HepG2 (cell line): ENCODE measurements around the gene ACP7. TPM values are rescaled to one million over a fixed set of nuclear protein-coding genes. Genes with fewer than 3 reads are reported as not detected.

Source experiments
- ATAC-seq: fragments of 200-7000 bp; cut with Tn5 transposase; 3 replicates; pipeline ENCODE4 v1.9.1; 2020; ENCODE audit warnings: mild to moderate bottlenecking, moderate library complexity
- BruUV-seq: library from RNA; stranded (reverse); fragments of 400-500 nt; replicated peaks from 2 replicates; lab custom pipeline; 2021; lab: Mats Ljungman, UMichigan
- CTCF ChIA-PET: fragments of 300-600 bp; formaldehyde crosslinking; extraction: SDS; loops from one replicate; lab custom pipeline; 2021; ENCODE audit warnings: low total read pairs, inconsistent platforms, low intra/inter-chr PET ratio; lab: Yijun Ruan, JAX
- POLR2A ChIA-PET: fragments of 350-600 bp; sonication (Branson Sonifier 250); formaldehyde crosslinking; loops from one replicate; lab custom pipeline; 2020; ENCODE audit warnings: antibody characterized with exemption, inconsistent platforms; lab: Yijun Ruan, JAX
- DNase-seq: peaks from one replicate; pipeline ENCODE4 v3.0.0-alpha.2; 2015; ENCODE audit warnings: low spot score
- FAIRE-seq: peaks from 3 replicates; lab custom pipeline; 2011; peaks lifted over from hg19 to GRCh38; lab: Jason Lieb, UNC
- H2AFZ ChIP-seq: one replicate; pipeline ENCODE4 v1.6.1; 2011; ENCODE audit warnings: low read length, inconsistent platforms
- H3K27ac ChIP-seq: fragments of 300-600 bp; 3 replicates; pipeline ENCODE4 v1.8.0; 2011; ENCODE audit warnings: mixed run types, mild to moderate bottlenecking, mixed read lengths, low read length, inconsistent platforms; ENCODE audit not compliant: insufficient read depth; ENCODE audit errors: extremely low read length
- H3K27me3 ChIP-seq, 2 experiments: fragments of 200-600 bp in 1 of 2; 2 replicates in 1 of 2; 3 replicates in 1 of 2; pipeline versions ENCODE4 v1.6.0 to v1.8.0; 2011; ENCODE audit warnings: low read length in 2 of 2, mild to moderate bottlenecking in 2 of 2, moderate library complexity in 2 of 2, inconsistent platforms in 1 of 2; ENCODE audit not compliant: insufficient read depth in 2 of 2, control insufficient read depth in 1 of 2
- H3K36me3 ChIP-seq, 2 experiments: fragments of 200-600 bp in 1 of 2; replicated peaks in 1 of 2; 2 replicates in 1 of 2; 3 replicates in 1 of 2; pipeline versions ENCODE4 v1.5.1 to v1.8.0; 2011; ENCODE audit warnings: low read length in 2 of 2, inconsistent platforms in 1 of 2; ENCODE audit not compliant: insufficient read depth in 2 of 2, control insufficient read depth in 1 of 2
- H3K4me1 ChIP-seq: 2 replicates; pipeline ENCODE4 v1.5.1; 2012; ENCODE audit warnings: low read length, inconsistent platforms; ENCODE audit not compliant: insufficient read depth
- H3K4me2 ChIP-seq: 2 replicates; pipeline ENCODE4 v1.6.0; 2011; ENCODE audit warnings: low read depth, low read length, inconsistent platforms
- H3K4me3 ChIP-seq, 3 experiments: fragments of 200-600 bp in 1 of 3; sonication (generic), shearing (Covaris generic) in 1 of 3; replicated peaks in 1 of 3; 2 replicates each; pipeline ENCODE4 v1.5.1; 2011 to 2016; ENCODE audit warnings: low read length in 3 of 3, inconsistent platforms in 2 of 3, low read depth in 2 of 3, mild to moderate bottlenecking in 2 of 3, control low read depth in 1 of 3, mixed read lengths in 1 of 3; ENCODE audit not compliant: insufficient read depth in 1 of 3
- H3K79me2 ChIP-seq: one replicate; pipeline ENCODE4 v1.6.1; 2011; ENCODE audit warnings: low read length, inconsistent platforms; ENCODE audit not compliant: insufficient read depth
- H3K9ac ChIP-seq: 2 replicates; pipeline ENCODE4 v1.6.0; 2011; ENCODE audit warnings: mild to moderate bottlenecking, low read depth, low read length, inconsistent platforms; ENCODE audit not compliant: insufficient read depth
- H3K9me3 ChIP-seq: 2 replicates; pipeline ENCODE4 v1.5.1; 2012; ENCODE audit warnings: mild to moderate bottlenecking, low read length
- H4K20me1 ChIP-seq: 2 replicates; pipeline ENCODE4 v1.6.0; 2011; ENCODE audit warnings: inconsistent platforms, mild to moderate bottlenecking, low read length, moderate library complexity; ENCODE audit not compliant: insufficient read depth
- BCL6 ChIP-seq: IDR thresholded peaks from 2 replicates; pipeline ENCODE4 v1.6.1; 2016; ENCODE audit warnings: missing genetic modification reagents, missing compliant biosample characterization
- EZH2 ChIP-seq: conservative IDR thresholded peaks from 2 replicates; pipeline ENCODE4 v1.6.1; 2012; ENCODE audit warnings: mild to moderate bottlenecking, low read depth, low read length, moderate library complexity
- FOXO1 ChIP-seq: sonication (generic); formaldehyde crosslinking; IDR thresholded peaks from 2 replicates; pipeline ENCODE4 v1.4.0; 2020; ENCODE audit warnings: missing genetic modification reagents
- HOXA5 ChIP-seq: sonication (generic); formaldehyde crosslinking; IDR thresholded peaks from 2 replicates; pipeline ENCODE4 v1.4.0; 2020; ENCODE audit warnings: missing genetic modification reagents
- LBX2 ChIP-seq: sonication (generic); formaldehyde crosslinking; IDR thresholded peaks from 2 replicates; pipeline ENCODE4 v1.5.0; 2020; ENCODE audit warnings: missing genetic modification reagents, mild to moderate bottlenecking, borderline replicate concordance
- MAFG ChIP-seq: sonication (generic); formaldehyde crosslinking; IDR thresholded peaks from 2 replicates; pipeline ENCODE4 v1.5.1; 2020; ENCODE audit warnings: mild to moderate bottlenecking, missing genetic modification reagents
- SALL1 ChIP-seq: sonication (generic); formaldehyde crosslinking; IDR thresholded peaks from 2 replicates; pipeline ENCODE4 v1.8.0; 2022; ENCODE audit warnings: mild to moderate bottlenecking, missing genetic modification reagents
- TOPORS ChIP-seq: sonication (generic); formaldehyde crosslinking; IDR thresholded peaks from 2 replicates; pipeline ENCODE4 v1.8.0; 2023; ENCODE audit warnings: mild to moderate bottlenecking, missing genetic modification reagents
- ZNF10 ChIP-seq: sonication (generic); formaldehyde crosslinking; IDR thresholded peaks from 2 replicates; pipeline ENCODE4 v1.4.0; 2020; ENCODE audit warnings: mild to moderate bottlenecking, low read depth, missing genetic modification reagents, borderline replicate concordance
- ZNF83 ChIP-seq: sonication (generic); formaldehyde crosslinking; IDR thresholded peaks from 2 replicates; pipeline ENCODE4 v1.4.0; 2020; ENCODE audit warnings: missing genetic modification reagents, mild to moderate bottlenecking, borderline replicate concordance
- WGBS: methylation state at CpG from one replicate; pipeline ENCODE4 v1.1.6; 2017; ENCODE audit warnings: low lambda C conversion rate; 5-methylcytosine and 5-hydroxymethylcytosine counted together
- in situ Hi-C: cut with HindIII; loops from 2 replicates; pipeline ENCODE4 v1.10.0; 2017; ENCODE audit warnings: low pct_unique_long_range_greater_than_20kb; ENCODE audit not compliant: extremely low pct_ligation_motif_present
- intact Hi-C: fragments of 100-400 bp; cut with micrococcal nuclease; formaldehyde crosslinking; loops from one replicate; pipeline ENCODE4 v1.10.0; 2022; ENCODE audit not compliant: unreplicated experiment
- polyA plus RNA-seq, 8 experiments: library from polyadenylated mRNA; depleted of rRNA in 3 of 8; stranded (reverse) in 7 of 8; unstranded in 1 of 8; fragments of >200 nt; fragmentation: Illumina TruSeq in 4 of 8; extraction: Trizol in 4 of 8; gene quantifications; 2 replicates each; pipeline versions ENCODE4 v1.2.1 to v1.2.3, GENCODE V29; 2011 to 2016; ENCODE audit warnings: low read depth in 4 of 8, missing spikeins in 1 of 8, mixed read lengths in 1 of 8; ENCODE audit not compliant: insufficient read depth in 1 of 8
- total RNA-seq, 5 experiments: library from RNA; depleted of rRNA; stranded (reverse); fragments of >200 nt; fragmentation: Illumina TruSeq; extraction: Trizol; gene quantifications; 2 replicates each; pipeline ENCODE4 v1.2.3, GENCODE V29; 2016; ENCODE audit warnings: low read depth in 1 of 5
- TF ChIP-seq, protein P1 (sequence below): IDR thresholded peaks from 2 replicates; pipeline ENCODE4 v1.6.1; 2016; ENCODE audit warnings: missing biosample characterization, missing genetic modification reagents, low read depth
- TF ChIP-seq, protein P2 (sequence below): IDR thresholded peaks from 2 replicates; pipeline ENCODE4 v1.6.1; 2018; ENCODE audit warnings: missing genetic modification reagents
- TF ChIP-seq, protein P3 (sequence below): sonication (generic); formaldehyde crosslinking; IDR thresholded peaks from 2 replicates; pipeline ENCODE4 v1.5.0; 2020; ENCODE audit warnings: missing genetic modification reagents

The ACP7 gene
- total and polyA plus RNA-seq, 2 of the 13 experiments (the other 11 are each of a cell fraction or from before 2014, with no cell fraction given): not detected

GRCh38 chr19:39147480-39147879 is 63.3 kb downstream of the ACP7 start:
- H3K27ac ChIP-seq: no peak overlapping the region
- no peak for DNase-seq
- no peaks in the 10 kb centered on the region for H3K9me3 ChIP-seq
- no TSS peak for BruUV-seq
- H3K4me2 ChIP-seq: no peak overlapping the region
- H3K79me2 ChIP-seq: peaks cover 60% of the 10 kb centered on the region
- FAIRE-seq: no peak
- intact Hi-C loops: no loop called here
- peaks cover 47% of the 10 kb centered on the region for H3K4me1 ChIP-seq
- peaks cover 10% of the 10 kb centered on the region for H4K20me1 ChIP-seq
- H3K27me3 ChIP-seq: no peaks in the 10 kb centered on the region
- no peak overlapping the region for H3K9ac ChIP-seq
- in situ Hi-C loops: no loop called here
- no peak for ATAC-seq
- 92% methylated on average over 3 of the region's 3 CpGs for WGBS
- peaks cover 5 to 11% of the 10 kb centered on the region in 2 experiments; a peak in 4 of 5 replicates for H3K36me3 ChIP-seq
- H3K4me3 ChIP-seq: no peak overlapping the region
- no peak overlapping the region for H2AFZ ChIP-seq
- TF ChIP-seq ZNF10 (no peak), LBX2 (no peak)
- ChIA-PET CTCF (no interaction called here), POLR2A (no interaction called here)

DNA sequence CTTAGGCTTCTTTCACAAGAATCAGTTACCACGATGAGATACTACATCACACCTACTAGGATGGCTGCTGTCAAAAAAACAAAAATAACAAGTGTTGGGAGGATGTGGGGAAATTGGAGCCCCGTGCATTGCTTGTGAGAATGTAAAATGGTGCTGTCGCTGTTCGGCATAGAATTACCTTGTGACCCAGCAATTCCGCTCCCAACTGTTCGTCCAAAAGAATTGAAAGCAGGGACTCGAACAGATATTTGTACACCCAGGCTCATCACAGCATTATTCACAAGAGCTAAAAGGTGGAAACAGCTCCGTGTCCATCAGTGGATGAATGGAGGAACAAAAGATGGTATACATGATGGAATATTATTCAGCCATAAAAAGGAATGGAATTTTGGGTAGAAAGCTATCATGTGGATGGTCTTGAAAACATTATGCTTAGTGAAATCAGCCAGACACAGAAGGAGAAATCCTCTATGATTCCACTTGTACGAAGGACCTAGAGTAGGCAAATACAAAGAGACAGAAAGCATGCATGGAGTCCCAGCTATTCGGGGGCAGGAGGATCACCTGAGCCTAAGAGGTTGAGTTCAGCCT is 64.9 kb downstream of the ACP7 start:
- ChIA-PET CTCF (no interaction called here), POLR2A (interaction anchor here (0.9 kb wide), 1 partner anchor 9 kb away, joined by 4 read pairs; no protein-coding TSS in a partner anchor)
- in situ Hi-C loops: no loop called here
- ATAC-seq: no peak
- H3K27ac ChIP-seq: no peak overlapping the region
- WGBS: 96% methylated on average over 10 of the region's 10 CpGs
- no peak for DNase-seq
- H3K9me3 ChIP-seq: no peaks in the 10 kb centered on the region
- H3K4me1 ChIP-seq: peaks cover 43% of the 10 kb centered on the region
- no peak for FAIRE-seq
- no peak overlapping the region for H2AFZ ChIP-seq
- H3K4me3 ChIP-seq: no peak overlapping the region
- H3K36me3 ChIP-seq: peaks cover 5 to 11% of the 10 kb centered on the region in 2 experiments; a peak in 4 of 5 replicates
- peaks cover 6% of the 10 kb centered on the region for H4K20me1 ChIP-seq
- BruUV-seq: no TSS peak
- no peak for TF ChIP-seq FOXO1 (CRISPR knock-in tag)
- TF ChIP-seq, protein P1, sequence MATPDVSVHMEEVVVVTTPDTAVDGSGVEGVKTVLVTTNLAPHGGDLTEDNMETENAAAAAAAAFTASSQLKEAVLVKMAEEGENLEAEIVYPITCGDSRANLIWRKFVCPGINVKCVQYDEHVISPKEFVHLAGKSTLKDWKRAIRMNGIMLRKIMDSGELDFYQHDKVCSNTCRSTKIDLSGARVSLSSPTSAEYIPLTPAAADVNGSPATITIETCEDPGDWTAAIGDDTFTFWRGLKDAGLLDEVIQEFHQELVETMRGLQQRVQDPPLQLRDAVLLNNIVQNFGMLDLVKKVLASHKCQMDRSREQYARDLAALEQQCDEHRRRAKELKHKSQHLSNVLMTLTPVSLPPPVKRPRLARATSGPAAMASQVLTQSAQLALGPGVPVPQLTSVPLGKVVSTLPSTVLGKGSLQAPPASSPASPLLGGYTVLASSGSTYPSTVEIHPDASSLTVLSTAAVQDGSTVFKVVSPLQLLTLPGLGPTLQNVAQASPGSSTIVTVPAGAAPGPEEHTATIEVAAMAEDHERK (CRISPR knock-in tag): no peak
- TF ChIP-seq ZNF83 (CRISPR knock-in tag): no peak
- TF ChIP-seq, protein P2, sequence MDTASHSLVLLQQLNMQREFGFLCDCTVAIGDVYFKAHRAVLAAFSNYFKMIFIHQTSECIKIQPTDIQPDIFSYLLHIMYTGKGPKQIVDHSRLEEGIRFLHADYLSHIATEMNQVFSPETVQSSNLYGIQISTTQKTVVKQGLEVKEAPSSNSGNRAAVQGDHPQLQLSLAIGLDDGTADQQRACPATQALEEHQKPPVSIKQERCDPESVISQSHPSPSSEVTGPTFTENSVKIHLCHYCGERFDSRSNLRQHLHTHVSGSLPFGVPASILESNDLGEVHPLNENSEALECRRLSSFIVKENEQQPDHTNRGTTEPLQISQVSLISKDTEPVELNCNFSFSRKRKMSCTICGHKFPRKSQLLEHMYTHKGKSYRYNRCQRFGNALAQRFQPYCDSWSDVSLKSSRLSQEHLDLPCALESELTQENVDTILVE (CRISPR knock-in tag): no peak
- TF ChIP-seq, protein P3, sequence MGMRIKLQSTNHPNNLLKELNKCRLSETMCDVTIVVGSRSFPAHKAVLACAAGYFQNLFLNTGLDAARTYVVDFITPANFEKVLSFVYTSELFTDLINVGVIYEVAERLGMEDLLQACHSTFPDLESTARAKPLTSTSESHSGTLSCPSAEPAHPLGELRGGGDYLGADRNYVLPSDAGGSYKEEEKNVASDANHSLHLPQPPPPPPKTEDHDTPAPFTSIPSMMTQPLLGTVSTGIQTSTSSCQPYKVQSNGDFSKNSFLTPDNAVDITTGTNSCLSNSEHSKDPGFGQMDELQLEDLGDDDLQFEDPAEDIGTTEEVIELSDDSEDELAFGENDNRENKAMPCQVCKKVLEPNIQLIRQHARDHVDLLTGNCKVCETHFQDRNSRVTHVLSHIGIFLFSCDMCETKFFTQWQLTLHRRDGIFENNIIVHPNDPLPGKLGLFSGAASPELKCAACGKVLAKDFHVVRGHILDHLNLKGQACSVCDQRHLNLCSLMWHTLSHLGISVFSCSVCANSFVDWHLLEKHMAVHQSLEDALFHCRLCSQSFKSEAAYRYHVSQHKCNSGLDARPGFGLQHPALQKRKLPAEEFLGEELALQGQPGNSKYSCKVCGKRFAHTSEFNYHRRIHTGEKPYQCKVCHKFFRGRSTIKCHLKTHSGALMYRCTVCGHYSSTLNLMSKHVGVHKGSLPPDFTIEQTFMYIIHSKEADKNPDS (CRISPR knock-in tag): no peak
- TF ChIP-seq EZH2: no peak
- no peak for TF ChIP-seq MAFG
- TF ChIP-seq HOXA5 (CRISPR knock-in tag): no peak
- TF ChIP-seq BCL6 (CRISPR knock-in tag): no peak
- no peak for TF ChIP-seq SALL1
- TF ChIP-seq TOPORS (CRISPR knock-in tag): no peak
- peaks cover 56% of the 10 kb centered on the region for H3K79me2 ChIP-seq
- intact Hi-C loops: no loop called here
- no peak overlapping the region for H3K4me2 ChIP-seq
- H3K9ac ChIP-seq: no peak overlapping the region
- H3K27me3 ChIP-seq: no peaks in the 10 kb centered on the region
